Coronary artery (tissue), 2 donors: ENCODE results near the gene CROCC2.

Experiments
- DNase-seq: peaks from one replicate; pipeline ENCODE4 v3.0.0-alpha.2; 2017; ENCODE audit warnings: low spot score
- H3K27ac ChIP-seq, 2 donors: fragments of 200-600 bp; sonication (generic); one replicate each; pipeline ENCODE4 v1.5.1; 2016 to 2019
- H3K4me3 ChIP-seq: fragments of 200-600 bp; sonication (generic); 2 replicates; pipeline ENCODE4 v1.5.1; 2016; ENCODE audit warnings: mild to moderate bottlenecking, moderate library complexity
- TF ChIP-seq, protein P1 (sequence below): fragments of 200-600 bp; sonication (generic); IDR thresholded peaks from one replicate; pipeline ENCODE4 v1.5.1; 2019; ENCODE audit warnings: antibody characterized with exemption

The CROCC2 gene

GRCh38 chr2:241006412-241006811 is 100.3 kb downstream of the CROCC2 start:
- DNase-seq, result no peak
- Histone ChIP-seq H3K27ac (no peak overlapping the region), H3K4me3 (no peak overlapping the region)
- TF ChIP-seq, protein P1, sequence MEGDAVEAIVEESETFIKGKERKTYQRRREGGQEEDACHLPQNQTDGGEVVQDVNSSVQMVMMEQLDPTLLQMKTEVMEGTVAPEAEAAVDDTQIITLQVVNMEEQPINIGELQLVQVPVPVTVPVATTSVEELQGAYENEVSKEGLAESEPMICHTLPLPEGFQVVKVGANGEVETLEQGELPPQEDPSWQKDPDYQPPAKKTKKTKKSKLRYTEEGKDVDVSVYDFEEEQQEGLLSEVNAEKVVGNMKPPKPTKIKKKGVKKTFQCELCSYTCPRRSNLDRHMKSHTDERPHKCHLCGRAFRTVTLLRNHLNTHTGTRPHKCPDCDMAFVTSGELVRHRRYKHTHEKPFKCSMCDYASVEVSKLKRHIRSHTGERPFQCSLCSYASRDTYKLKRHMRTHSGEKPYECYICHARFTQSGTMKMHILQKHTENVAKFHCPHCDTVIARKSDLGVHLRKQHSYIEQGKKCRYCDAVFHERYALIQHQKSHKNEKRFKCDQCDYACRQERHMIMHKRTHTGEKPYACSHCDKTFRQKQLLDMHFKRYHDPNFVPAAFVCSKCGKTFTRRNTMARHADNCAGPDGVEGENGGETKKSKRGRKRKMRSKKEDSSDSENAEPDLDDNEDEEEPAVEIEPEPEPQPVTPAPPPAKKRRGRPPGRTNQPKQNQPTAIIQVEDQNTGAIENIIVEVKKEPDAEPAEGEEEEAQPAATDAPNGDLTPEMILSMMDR, result no peak

GRCh38 chr2:241007111-241007510 is 101.0 kb downstream of the CROCC2 start:
- no peak for DNase-seq
- TF ChIP-seq, protein P1, result no peak
- Histone ChIP-seq H3K4me3 (no peak overlapping the region), H3K27ac (no peak overlapping the region)

- TF ChIP-seq, protein P1, result no peak
- Histone ChIP-seq H3K4me3 (no peak overlapping the region), H3K27ac (no peak overlapping the region)
- peak; percentile 66 for DNase-seq
Measured at GRCh38 chr2:241007880-241008710, 102.0 kb downstream of the CROCC2 start.

DNA sequence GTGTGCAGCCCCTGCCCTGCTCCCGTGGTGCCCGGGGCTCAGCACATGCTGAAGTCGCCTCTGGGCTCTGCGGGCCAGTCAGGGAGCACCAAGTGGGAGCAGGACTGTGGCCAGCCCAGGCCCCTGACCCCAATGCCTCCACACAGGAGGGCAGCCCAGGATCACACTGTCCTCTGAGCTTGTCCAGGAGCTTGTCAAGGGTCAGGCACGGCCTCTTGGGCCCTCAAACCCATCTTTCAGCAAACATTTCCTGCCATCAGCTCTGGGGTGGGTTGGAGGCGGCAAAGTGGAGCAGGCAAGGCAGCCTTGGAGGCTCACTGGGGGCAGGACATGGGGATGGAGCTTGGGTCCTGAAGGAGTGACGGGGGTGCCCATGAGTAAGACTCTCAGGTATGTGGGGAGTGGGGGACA is 102.6 kb downstream of the CROCC2 start:
- Histone ChIP-seq H3K27ac (peak overlapping the region in 1 of 2 donors; percentile 70), H3K4me3 (peak overlapping the region; percentile 65)
- TF ChIP-seq, protein P1, result no peak
- DNase-seq, result peak; percentile 69

DNA sequence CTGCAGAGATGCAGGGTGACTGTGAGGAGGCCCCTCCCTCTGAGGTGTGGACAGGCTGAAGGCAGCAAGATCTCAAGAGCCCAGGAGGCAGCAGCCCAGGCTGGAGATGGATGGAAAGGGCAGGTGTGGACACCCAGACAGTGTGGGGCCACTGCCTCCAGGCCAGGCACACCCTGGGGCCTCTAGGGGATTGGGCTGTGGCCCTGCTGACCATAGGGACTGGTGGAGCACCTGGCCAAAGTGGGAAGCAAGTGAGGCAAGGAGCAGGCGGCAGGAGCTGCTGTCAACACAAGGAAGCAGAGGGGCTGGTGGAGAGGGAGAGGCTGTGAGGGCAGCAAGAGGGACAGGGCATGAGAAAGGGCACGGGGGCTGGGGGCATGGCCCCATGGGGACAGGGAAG is 103.1 kb downstream of the CROCC2 start:
- TF ChIP-seq, protein P1, result no peak
- H3K27ac ChIP-seq, result peak overlapping the region in 1 of 2 donors; percentile 70
- no peak for DNase-seq
- peak overlapping the region; percentile 65 for H3K4me3 ChIP-seq

- H3K27ac ChIP-seq, result peak overlapping the region in 1 of 2 donors; percentile 70
Measured at GRCh38 chr2:241009601-241010530, 103.7 kb downstream of the CROCC2 start.

More at GRCh38 chr2:241009601-241010530, 103.7 kb downstream of the CROCC2 start:
- peak overlapping the region; percentile 65 for H3K4me3 ChIP-seq
- peak; percentile 73 for DNase-seq
- TF ChIP-seq, protein P1, result no peak
